ENCODE results near the gene RBFOX2.

DNA sequence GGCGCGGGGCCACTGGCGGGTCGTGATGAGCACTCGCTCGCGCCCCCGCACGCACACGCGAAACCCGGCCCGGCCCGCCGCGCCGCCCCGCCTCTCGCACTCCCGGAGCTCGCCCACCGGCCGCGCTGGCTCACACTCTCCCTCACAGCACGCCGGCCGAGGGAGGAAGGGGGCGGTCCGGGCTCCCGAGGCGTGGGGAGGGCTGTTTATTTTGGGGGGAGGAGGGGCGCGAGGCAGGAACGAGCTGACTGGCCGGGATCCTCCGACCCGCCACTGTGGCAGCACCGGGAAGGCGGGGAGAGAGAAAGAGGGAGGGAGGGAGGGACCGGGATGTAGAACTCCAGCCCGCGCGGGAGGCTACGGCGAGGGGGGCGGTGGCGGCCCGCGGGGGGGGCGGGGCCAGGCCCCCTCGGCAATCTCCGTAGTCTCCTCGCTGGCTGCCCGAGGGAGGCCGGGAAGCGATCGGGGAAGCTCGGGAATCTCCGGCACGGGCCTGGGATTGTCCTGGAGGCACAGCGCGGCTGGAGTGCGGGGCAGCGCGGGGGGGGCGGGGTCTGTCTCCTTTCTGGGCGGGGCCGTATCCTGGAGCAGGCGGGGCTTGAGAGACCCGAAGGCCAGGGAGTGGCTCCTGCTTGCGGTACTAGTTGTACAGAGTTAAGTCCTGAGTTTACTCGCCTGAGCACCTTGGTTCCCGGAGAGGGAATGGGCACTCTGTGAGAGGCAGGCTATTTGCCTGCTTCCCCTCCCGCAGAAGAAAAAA, at the start of gene RBFOX2:
- TF ChIP-seq, protein P1, sequence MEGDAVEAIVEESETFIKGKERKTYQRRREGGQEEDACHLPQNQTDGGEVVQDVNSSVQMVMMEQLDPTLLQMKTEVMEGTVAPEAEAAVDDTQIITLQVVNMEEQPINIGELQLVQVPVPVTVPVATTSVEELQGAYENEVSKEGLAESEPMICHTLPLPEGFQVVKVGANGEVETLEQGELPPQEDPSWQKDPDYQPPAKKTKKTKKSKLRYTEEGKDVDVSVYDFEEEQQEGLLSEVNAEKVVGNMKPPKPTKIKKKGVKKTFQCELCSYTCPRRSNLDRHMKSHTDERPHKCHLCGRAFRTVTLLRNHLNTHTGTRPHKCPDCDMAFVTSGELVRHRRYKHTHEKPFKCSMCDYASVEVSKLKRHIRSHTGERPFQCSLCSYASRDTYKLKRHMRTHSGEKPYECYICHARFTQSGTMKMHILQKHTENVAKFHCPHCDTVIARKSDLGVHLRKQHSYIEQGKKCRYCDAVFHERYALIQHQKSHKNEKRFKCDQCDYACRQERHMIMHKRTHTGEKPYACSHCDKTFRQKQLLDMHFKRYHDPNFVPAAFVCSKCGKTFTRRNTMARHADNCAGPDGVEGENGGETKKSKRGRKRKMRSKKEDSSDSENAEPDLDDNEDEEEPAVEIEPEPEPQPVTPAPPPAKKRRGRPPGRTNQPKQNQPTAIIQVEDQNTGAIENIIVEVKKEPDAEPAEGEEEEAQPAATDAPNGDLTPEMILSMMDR (IDR thresholded peaks at IDR 0.05) = no peak
- TF ChIP-seq POLR2A (IDR thresholded peaks at IDR 0.05) = no peak

Measured in breast epithelium (tissue), 3 donors.